Spleen (tissue), 11 donors: ENCODE data around the gene HAPLN2. TPM values are rescaled to one million over a fixed set of nuclear protein-coding genes. Genes with fewer than 3 reads are reported as not detected.

Experiments
- DNase-seq: peaks from one replicate; pipeline ENCODE4 v3.0.0-alpha.2; 2020
- H3K27ac ChIP-seq, 8 donors: fragments of 200-600 bp; sonication (generic) in 7 of 8; 1 replicate in 4 of 8; 2 replicates in 4 of 8; pipeline versions ENCODE4 v1.5.0 to v1.8.0; 2016 to 2021; ENCODE audit warnings: inconsistent platforms in 4 of 8, mild to moderate bottlenecking in 4 of 8, moderate library complexity in 1 of 8
- H3K27me3 ChIP-seq, 7 donors: fragments of 200-600 bp; sonication (generic) in 6 of 7; replicated peaks in 1 of 7; 1 replicate in 4 of 7; 2 replicates in 3 of 7; pipeline versions ENCODE4 v1.5.0 to v1.8.0; 2016 to 2021; ENCODE audit warnings: inconsistent platforms in 3 of 7, mild to moderate bottlenecking in 1 of 7
- H3K36me3 ChIP-seq, 6 donors: fragments of 200-600 bp; sonication (generic) in 5 of 6; 1 replicate in 4 of 6; 2 replicates in 2 of 6; pipeline versions ENCODE4 v1.5.0 to v1.8.0; 2016 to 2021; ENCODE audit warnings: inconsistent platforms in 2 of 6
- H3K4me1 ChIP-seq, 6 donors: fragments of 200-600 bp; sonication (generic) in 5 of 6; 1 replicate in 3 of 6; 2 replicates in 3 of 6; pipeline versions ENCODE4 v1.5.0 to v1.8.0; 2016 to 2021; ENCODE audit warnings: inconsistent platforms in 3 of 6
- H3K4me3 ChIP-seq, 8 donors: fragments of 200-600 bp; sonication (generic) in 7 of 8; 1 replicate in 4 of 8; 2 replicates in 4 of 8; pipeline versions ENCODE4 v1.5.0 to v1.8.0; 2016 to 2021; ENCODE audit warnings: inconsistent platforms in 4 of 8, mild to moderate bottlenecking in 4 of 8, moderate library complexity in 2 of 8
- H3K9me3 ChIP-seq, 8 donors: fragments of 200-600 bp; sonication (generic) in 7 of 8; 1 replicate in 4 of 8; 2 replicates in 4 of 8; pipeline versions ENCODE4 v1.5.0 to v1.8.0; 2016 to 2021; ENCODE audit warnings: inconsistent platforms in 4 of 8
- CTCF ChIP-seq, 11 experiments: fragments of 200-600 bp in 7 of 11; fragments of 450-650 bp in 4 of 11; sonication (generic) in 4 of 11; IDR thresholded peaks in 8 of 11; conservative IDR thresholded peaks in 3 of 11; 1 replicate in 7 of 11; 2 replicates in 4 of 11; pipeline versions ENCODE4 v1.4.0 to v1.8.0; 2016 to 2021; ENCODE audit warnings: antibody characterized with exemption in 11 of 11, inconsistent platforms in 4 of 11, mild to moderate bottlenecking in 1 of 11
- POLR2A ChIP-seq, 3 donors: fragments of 450-650 bp; IDR thresholded peaks; one replicate each; pipeline ENCODE4 v1.5.1; 2017; ENCODE audit warnings: antibody characterized with exemption in 3 of 3, mild to moderate bottlenecking in 1 of 3
- POLR2AphosphoS5 ChIP-seq, 3 donors: sonication (generic); formaldehyde crosslinking; IDR thresholded peaks; one replicate each; pipeline ENCODE4 v1.5.1; 2017; ENCODE audit warnings: antibody characterized with exemption in 3 of 3
- whole genome bisulfite sequencing, 5 donors: extraction: QIAGEN DNeasy Blood & Tissue Kit in 3 of 5; methylation state at CpG; one replicate each; pipeline versions ENCODE4 v1.1.5 to v1.1.7; 2013 to 2018; 5-methylcytosine and 5-hydroxymethylcytosine counted together
- intact Hi-C: fragments of 100-400 bp; cut with DNase I; formaldehyde crosslinking; loops from one replicate; pipeline ENCODE4 v1.15.0; 2023; ENCODE audit warnings: low total_unique reads
- polyA plus RNA-seq, 3 donors: library from polyadenylated mRNA; stranded (reverse); fragments of 200-250 nt; gene quantifications; one replicate each; pipeline ENCODE4 v1.2.1, GENCODE V29; 2013
- total RNA-seq, 7 donors: library from RNA; depleted of rRNA in 3 of 7; stranded (reverse); fragments of >200 nt in 3 of 7; fragmentation: NEBNext Ultra II Directional in 4 of 7; extraction: Animal tissue kit (Norgen Biotek cat#: 25700) in 4 of 7; gene quantifications; one replicate each; pipeline versions ENCODE4 v1.1.0 to v1.2.1, GENCODE V29; 2016 to 2021
- donor health status: healthy with polysubstance abuse.
- donor health status: DM: no; HTN: no; CAD: no; lungs with moderate emphysema.
- donor health status: DM: no; HTN: no; CAD: no.
- donor health status: Bipolar disorder and iron deficiency.
- donor health status: healthy.
- donor health status: DM: no; HTN: no; CAD: no.
- donor health status: DM: yes; HTN: yes; CAD: no.

The HAPLN2 gene
- total and polyA plus RNA-seq, 10 donors: 0.20 to 1.1 (median 0.36) TPM; not detected in 4

DNA sequence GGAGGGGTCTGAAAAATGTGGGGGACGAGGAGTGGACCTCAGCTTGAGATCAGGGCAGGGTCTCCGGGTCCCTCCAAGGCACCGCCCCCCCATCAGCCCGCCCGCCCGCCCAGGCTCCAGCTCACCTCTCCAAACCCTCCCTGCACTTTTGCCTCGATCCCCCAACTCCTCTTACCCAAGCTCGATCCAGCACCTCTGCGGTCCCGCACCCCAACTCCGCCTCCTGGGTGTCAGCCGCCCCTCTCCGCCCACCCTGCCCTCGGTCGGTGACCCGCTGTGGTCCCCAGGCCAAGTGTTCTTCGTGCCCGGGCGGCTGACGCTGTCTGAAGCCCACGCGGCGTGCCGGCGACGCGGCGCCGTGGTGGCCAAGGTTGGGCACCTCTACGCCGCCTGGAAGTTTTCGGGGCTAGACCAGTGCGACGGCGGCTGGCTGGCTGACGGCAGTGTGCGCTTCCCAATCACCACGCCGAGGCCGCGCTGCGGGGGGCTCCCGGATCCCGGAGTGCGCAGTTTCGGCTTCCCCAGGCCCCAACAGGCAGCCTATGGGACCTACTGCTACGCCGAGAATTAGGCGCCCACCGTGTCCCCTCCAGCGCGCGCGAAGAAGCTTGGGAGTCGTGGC is 5.7 kb downstream of the HAPLN2 start:
- TF ChIP-seq POLR2A (IDR thresholded peaks at IDR 0.05) (no peak), CTCF (IDR thresholded peaks at IDR 0.05 in 8 of 11, conservative IDR thresholded peaks at IDR 0.05 in 3 of 11) (no peak), POLR2AphosphoS5 (IDR thresholded peaks at IDR 0.05) (no peak)
- Histone ChIP-seq H3K36me3 (no peaks in the 10 kb centered on the region), H3K4me1 (peaks cover 24 to 33% (median 28%) of the 10 kb centered on the region in 6 donors), H3K4me3 (peak overlapping the region; percentile 29 to 71 (median 38)), H3K9me3 (no peaks in the 10 kb centered on the region), H3K27me3 (peaks cover 5 to 94% (median 44%) of the 10 kb centered on the region in 7 donors), H3K27ac (peak overlapping the region in 1 of 8 donors; percentile 46)
- 2 to 4% (median 3%) methylated on average over 43 to 54 of the region's 55 CpGs; no CpG with 5 or more reads in 1 of the 5 donors for WGBS, 5 donors
- no peak for DNase-seq
- intact Hi-C loops: no loop called here

DNA sequence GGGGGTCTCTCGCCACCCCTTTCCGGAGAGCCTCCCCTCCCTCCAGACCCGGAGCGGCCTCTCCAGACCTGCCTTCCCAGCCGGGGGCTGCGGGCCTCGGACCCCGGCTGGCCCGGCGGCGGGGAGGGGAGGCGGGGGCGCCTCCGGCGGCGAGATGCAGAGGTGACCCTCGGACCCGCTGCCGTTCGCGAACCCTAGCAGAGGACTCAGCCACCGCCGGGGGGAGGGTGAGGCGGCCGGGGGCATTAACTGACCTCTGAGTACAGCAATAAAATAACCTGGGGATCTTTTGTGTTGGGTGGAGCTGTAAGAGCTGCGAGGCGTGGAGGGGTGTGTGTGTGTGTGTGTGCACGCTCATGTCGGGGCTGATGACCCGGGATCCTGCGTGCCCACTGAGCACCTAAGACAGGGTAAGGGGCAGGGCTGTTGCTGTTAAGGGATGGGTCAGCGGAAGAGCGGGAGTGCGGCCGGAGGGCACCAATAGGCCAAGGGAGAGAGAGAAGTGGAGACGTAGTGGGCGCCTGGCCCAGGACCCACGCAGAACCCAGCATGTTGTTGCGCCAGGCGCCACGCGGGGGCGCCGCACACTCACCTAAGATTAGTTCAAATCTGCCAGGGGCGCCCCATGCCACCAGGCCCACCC is 6.3 kb downstream of the HAPLN2 start:
- DNase-seq: peak; percentile 84
- Histone ChIP-seq H3K4me3 (peak overlapping the region in 7 of 8 donors; percentile 29 to 71 (median 39)), H3K27me3 (peaks cover 5 to 94% (median 44%) of the 10 kb centered on the region in 7 donors), H3K4me1 (peaks cover 24 to 33% (median 28%) of the 10 kb centered on the region in 6 donors), H3K36me3 (no peaks in the 10 kb centered on the region), H3K27ac (no peak overlapping the region), H3K9me3 (no peaks in the 10 kb centered on the region)
- TF ChIP-seq POLR2A (IDR thresholded peaks at IDR 0.05) (no peak), CTCF (IDR thresholded peaks at IDR 0.05 in 8 of 11, conservative IDR thresholded peaks at IDR 0.05 in 3 of 11) (peak; percentile 43 to 86 (median 79)), POLR2AphosphoS5 (IDR thresholded peaks at IDR 0.05) (no peak)
- intact Hi-C loops: no loop called here
- 1 to 3% (median 2%) methylated on average over 22 to 45 of the region's 45 CpGs for WGBS, 5 donors

DNA sequence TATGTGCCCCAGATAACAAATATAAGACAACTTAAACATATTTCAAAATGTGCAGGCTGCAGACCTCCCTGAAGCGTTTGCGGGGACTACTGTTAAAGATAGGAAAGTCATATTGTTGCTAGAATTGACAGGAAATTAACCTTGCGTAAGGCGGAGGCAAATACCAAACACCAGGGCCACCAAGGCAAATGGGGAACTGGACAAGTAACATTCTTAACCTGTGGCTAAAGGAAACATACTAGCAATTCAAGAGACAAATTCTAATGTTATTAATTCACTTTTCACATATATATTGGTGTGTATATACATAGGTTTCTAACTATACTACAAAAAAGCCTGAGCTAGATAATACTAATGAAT is 6.8 kb downstream of the HAPLN2 start:
- H3K27ac ChIP-seq: no peak overlapping the region
- TF ChIP-seq CTCF (IDR thresholded peaks at IDR 0.05 in 8 of 11, conservative IDR thresholded peaks at IDR 0.05 in 3 of 11): peak in 1 of 11 experiments; percentile 25
- no peak for TF ChIP-seq POLR2AphosphoS5 (IDR thresholded peaks at IDR 0.05)
- peaks cover 24 to 33% (median 28%) of the 10 kb centered on the region in 6 donors for H3K4me1 ChIP-seq
- intact Hi-C loops: no loop called here
- peaks cover 5 to 94% (median 44%) of the 10 kb centered on the region in 7 donors for H3K27me3 ChIP-seq
- peak overlapping the region in 3 of 8 donors; percentile 39 to 71 (median 46) for H3K4me3 ChIP-seq
- no peaks in the 10 kb centered on the region for H3K9me3 ChIP-seq
- no peaks in the 10 kb centered on the region for H3K36me3 ChIP-seq
- no peak for DNase-seq
- WGBS, 5 donors: 33 to 44% (median 41%) methylated on average over 4 of the region's 4 CpGs

GRCh38 chr1:156627313-156627880 is 8.2 kb downstream of the HAPLN2 start:
- Histone ChIP-seq H3K36me3 (no peaks in the 10 kb centered on the region), H3K9me3 (no peaks in the 10 kb centered on the region), H3K4me3 (no peak overlapping the region), H3K27me3 (peaks cover 5 to 96% (median 51%) of the 10 kb centered on the region in 7 donors), H3K4me1 (peaks cover 24 to 33% (median 28%) of the 10 kb centered on the region in 6 donors), H3K27ac (no peak overlapping the region)
- TF ChIP-seq CTCF (IDR thresholded peaks at IDR 0.05 in 8 of 11, conservative IDR thresholded peaks at IDR 0.05 in 3 of 11): peak; percentile 34 to 76 (median 54)
- no peak for TF ChIP-seq POLR2A (IDR thresholded peaks at IDR 0.05)
- 69 to 77% (median 73%) methylated on average over 2 of the region's 2 CpGs for WGBS, 5 donors
- intact Hi-C loops: no loop called here
- no peak for DNase-seq
